ENCODE data around the gene MYO15B.
A peak's percentile ranks its signal among the peaks of the same experiment; 100 is the strongest.

Gene MYO15B

DNA sequence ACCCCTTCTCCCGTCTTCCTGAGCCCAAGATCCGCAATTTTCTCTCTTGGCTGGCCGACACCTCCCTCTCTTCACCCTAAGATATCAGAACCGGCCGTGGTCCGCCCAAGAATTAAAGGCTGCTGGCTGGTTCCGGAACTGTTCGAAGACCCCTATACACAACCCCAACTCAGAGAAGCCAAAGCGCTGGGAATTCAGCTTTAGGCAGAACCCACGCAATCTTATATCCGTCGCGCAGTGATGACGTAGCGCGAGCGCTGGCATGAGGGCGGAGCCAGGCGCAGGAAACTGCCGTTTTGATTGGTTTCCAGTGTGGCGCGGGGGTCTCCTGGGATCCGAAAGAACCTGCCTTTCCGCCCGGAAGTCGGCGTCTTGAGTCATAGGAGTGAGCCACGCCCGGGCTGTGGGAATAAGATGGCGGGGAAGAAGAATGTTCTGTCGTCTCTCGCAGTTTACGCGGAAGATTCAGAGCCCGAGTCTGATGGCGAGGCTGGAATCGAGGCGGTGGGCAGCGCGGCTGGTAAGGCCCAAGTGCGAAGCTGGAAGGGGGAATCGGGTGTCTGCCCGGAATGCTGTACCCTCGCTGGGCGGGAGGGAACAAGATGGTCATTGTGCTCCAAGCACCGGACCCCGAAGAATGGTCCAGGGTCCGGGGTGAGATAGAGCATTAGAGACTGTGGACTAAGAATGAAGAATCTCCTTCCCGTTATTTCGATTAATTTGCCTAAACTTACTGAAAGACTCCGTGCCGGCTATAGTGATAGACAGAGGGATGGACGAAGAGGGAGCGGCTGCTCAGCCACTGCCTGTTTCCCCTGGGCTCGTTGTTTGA is 79.6 kb downstream of the MYO15B start, which contains the start of the genes RECQL5 and SAP30BP:
Gene RECQL5, minus strand, starts transcription at position 196 of the 832 bp plus-strand sequence. CDS start 597 bp downstream, outside the sequence.
Gene SAP30BP, plus strand, starts transcription at position 380 of the 832 bp plus-strand sequence. Its CDS starts 35 bp downstream, at position 415.
- peak; percentile 98 for DNase-seq

DNA sequence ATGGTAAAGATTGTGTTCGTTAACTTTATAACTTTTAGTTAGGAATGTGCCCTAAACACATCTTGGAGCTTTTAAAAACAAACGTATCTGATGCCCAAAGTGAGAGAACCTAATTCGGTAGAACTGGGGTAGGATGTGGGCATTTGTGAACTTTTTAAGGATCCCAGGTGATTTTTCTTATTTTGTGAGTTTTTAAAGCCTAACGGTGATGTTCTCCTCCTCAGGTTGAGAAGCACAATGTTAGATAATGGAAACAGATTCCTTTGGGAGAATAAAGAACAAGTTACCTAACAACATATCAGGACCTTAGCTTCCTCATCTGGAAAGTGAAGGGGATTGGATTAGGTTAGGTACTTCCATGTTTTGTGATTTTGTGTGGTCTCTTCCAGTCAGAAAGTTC is 80.2 kb downstream of the MYO15B start:
- no peak for DNase-seq

DNA sequence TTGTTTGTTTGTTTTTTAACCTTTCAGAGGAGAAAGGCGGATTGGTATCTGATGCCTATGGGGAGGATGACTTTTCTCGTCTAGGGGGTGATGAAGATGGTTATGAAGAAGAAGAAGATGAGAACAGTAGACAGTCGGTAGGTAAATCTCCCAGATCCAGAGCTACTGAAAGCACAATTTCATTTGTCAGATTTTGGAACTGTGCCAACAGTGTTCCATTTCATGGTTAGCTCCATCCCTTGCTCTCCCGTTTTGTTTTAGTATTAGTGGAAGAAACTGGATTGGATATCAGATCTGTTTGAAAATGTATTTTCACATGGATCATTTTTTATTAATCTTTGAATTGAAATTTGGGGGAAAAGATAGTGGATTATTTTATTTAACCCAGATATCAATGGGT is 80.9 kb downstream of the MYO15B start:
- DNase-seq, result no peak

DNA sequence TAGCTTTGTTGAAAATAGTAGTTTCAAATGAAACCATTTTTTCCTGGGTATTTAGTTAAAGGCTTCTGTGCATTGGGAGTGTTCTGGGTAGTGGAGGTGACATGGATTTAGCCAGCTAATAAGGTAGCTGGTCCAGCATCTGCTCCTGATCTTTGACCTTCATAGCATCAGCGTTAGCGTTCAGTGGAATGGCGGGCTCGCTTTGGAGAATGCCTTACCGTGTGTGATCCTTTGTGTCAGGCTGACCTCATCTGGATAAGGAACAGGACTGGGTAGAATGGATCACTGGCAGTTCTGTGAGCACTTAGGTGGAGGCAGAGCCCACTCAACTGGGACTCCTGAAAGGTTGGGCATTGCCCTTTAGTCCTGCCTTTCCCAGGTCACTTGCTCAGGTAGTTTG is 83.3 kb downstream of the MYO15B start:
- no peak for DNase-seq

DNA sequence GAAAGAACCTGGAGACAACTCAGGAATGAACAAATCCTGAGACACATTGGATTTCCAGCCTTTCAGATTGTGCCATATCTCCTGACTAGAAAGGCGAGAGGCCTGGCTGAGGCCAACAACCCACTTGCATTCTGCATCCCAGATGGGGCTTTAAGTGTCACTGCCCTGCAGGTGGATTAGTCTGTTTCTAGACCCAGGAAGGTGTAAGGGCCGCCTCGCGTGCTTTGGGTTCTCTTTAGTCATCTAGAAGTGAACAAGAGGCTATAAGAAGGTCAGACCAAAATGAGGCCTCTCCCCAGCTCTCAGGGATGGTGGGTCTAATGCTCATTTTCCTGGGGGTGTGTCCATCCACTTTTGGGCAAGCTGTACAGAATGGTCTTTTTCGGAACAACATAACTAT is 84.4 kb downstream of the MYO15B start:
- DNase-seq, result no peak

GRCh38 chr17:75673487-75673886 is 85.9 kb downstream of the MYO15B start:
- no peak for DNase-seq

All from T-helper 9 cell (primary cell).